Heart right ventricle (tissue), 16 donors: Measurements from ENCODE around the gene DZANK1. TPM values are rescaled to one million over a fixed set of nuclear protein-coding genes. Genes with fewer than 3 reads are reported as not detected.

ENCODE experiments used
- ATAC-seq, 8 donors: fragments of 200-7000 bp; cut with Tn5 transposase; one replicate each; pipeline ENCODE4 v1.9.1; 2020; ENCODE audit warnings: mild to moderate bottlenecking in 8 of 8, moderate library complexity in 8 of 8, moderate number of reproducible peaks in 1 of 8
- DNase-seq, 2 donors: peaks; one replicate each; pipeline ENCODE4 v3.0.0-alpha.2; 2020
- H3K27ac ChIP-seq, 10 donors: fragments of 200-600 bp; sonication (generic) in 2 of 10; one replicate each; pipeline versions ENCODE4 v1.5.0 to v1.8.0; 2020 to 2022; ENCODE audit warnings: mild to moderate bottlenecking in 3 of 10
- H3K27me3 ChIP-seq, 7 donors: fragments of 200-600 bp; one replicate each; pipeline ENCODE4 v1.8.0; 2021 to 2022; ENCODE audit warnings: mild to moderate bottlenecking in 2 of 7
- H3K36me3 ChIP-seq, 9 donors: fragments of 200-600 bp; sonication (generic) in 1 of 9; one replicate each; pipeline versions ENCODE4 v1.5.0 to v1.8.0; 2020 to 2022; ENCODE audit warnings: mild to moderate bottlenecking in 2 of 9
- H3K4me1 ChIP-seq, 9 donors: fragments of 200-600 bp; sonication (generic) in 1 of 9; one replicate each; pipeline versions ENCODE4 v1.5.0 to v1.8.0; 2020 to 2022; ENCODE audit warnings: mild to moderate bottlenecking in 4 of 9
- H3K4me3 ChIP-seq, 10 donors: fragments of 200-600 bp; sonication (generic) in 2 of 10; one replicate each; pipeline versions ENCODE4 v1.5.0 to v1.8.0; 2020 to 2022; ENCODE audit warnings: mild to moderate bottlenecking in 7 of 10, moderate library complexity in 2 of 10
- H3K9me3 ChIP-seq, 11 donors: fragments of 200-600 bp in 10 of 11; sonication (generic) in 2 of 11; one replicate each; pipeline versions ENCODE4 v1.5.0 to v1.8.0; 2013 to 2022; ENCODE audit warnings: mild to moderate bottlenecking in 2 of 11, control low read depth in 1 of 11, moderate library complexity in 1 of 11
- WGBS, 2 donors: extraction: QIAGEN DNeasy Blood & Tissue Kit; methylation state at CpG; one replicate each; pipeline ENCODE4 v1.1.7; 2013; ENCODE audit warnings: inconsistent platforms in 1 of 2; 5-methylcytosine and 5-hydroxymethylcytosine counted together
- intact Hi-C, 10 donors: fragments of 100-400 bp; cut with DNase I; formaldehyde crosslinking; loops; one replicate each; pipeline versions ENCODE4 v1.11.1 to v1.14.2; 2022
- polyA plus RNA-seq, 2 donors: library from polyadenylated mRNA; stranded (reverse); fragments of 200-250 nt; gene quantifications; one replicate each; pipeline ENCODE4 v1.2.3, GENCODE V29; 2013
- total RNA-seq, 10 donors: library from RNA; stranded (reverse); fragmentation: NEBNext Ultra II Directional in 3 of 10; extraction: Animal tissue kit (Norgen Biotek cat#: 25700) in 3 of 10; gene quantifications; one replicate each; pipeline versions ENCODE4 v1.2.1 to v1.2.4, GENCODE V29; 2021 to 2023
- TF ChIP-seq, protein P1 (sequence below), 9 donors: fragments of 200-600 bp; sonication (generic) in 2 of 9; IDR thresholded peaks; one replicate each; pipeline versions ENCODE4 v1.5.0 to v1.8.0; 2021 to 2022; ENCODE audit warnings: antibody characterized with exemption in 9 of 9, mild to moderate bottlenecking in 5 of 9, moderate library complexity in 1 of 9
- donor health status: Arrhythmogenic right ventricular cardiomyopathy.
- donor health status: ischemic (EF 13 %, LVEDD 7.1; RV severe dilation, severe dysfunction).
- donor health status: healthy with polysubstance abuse.
- donor health status: DM: no; HTN: yes; CAD: no.
- donor health status: DM: no; HTN: no; CAD: no.
- donor health status: ischemic (EF 25% LVEDD 6.9; RV normal size, moderate dysfunction).
- donor health status: ischemic (EF 25% LVEDD 5.7; RV mildly dilated, moderate dysfunction).
- donor health status: healthy.
- donor health status: DM: yes; HTN: yes; CAD: no.
- donor health status: Ischemic cardiomyopathy.
- donor health status: ischemic (EF 35%, LVEDD 5.7; RV mildly dilated, moderate dysfunction).
- donor health status: nonischemic (EF 11% LVEDD 7.7; RV severe dilation, severe dysfunction).
- donor health status: DM: yes; HTN: yes; CAD: no.
- donor health status: PGD.
- donor health status: ischemic (EF 29% LVEDD 5.4; RV normal size, mild dysfunction).
- donor health status: nonischemic (EF 23%, LVEDD 6.1; RV moderate dilation, normal function).

The DZANK1 gene
- total and polyA plus RNA-seq, 12 donors: 0.35 to 1.7 (median 0.83) TPM

DNA sequence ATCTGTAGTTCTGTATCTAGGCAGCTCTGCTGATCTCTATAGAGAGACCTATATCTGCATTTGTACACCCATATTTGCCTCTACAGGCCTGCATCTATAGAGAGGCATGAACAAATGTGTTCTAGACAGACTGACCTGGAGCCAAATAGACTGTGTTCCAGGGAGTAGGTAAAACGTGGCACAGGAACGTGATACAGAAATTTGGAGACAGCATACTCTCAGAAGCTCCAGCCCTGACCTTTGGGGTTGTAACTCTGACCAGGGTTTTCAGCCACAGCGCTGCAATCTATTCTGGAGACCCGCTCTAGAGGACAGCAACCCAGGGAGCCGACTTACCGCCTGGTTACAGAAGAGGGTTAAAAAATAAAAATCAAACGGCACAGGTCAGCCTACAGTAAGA is 29.2 kb upstream of the DZANK1 start:
- peak in 1 of 8 donors; percentile 26 for ATAC-seq
- peaks cover 2 to 19% (median 15%) of the 10 kb centered on the region in 9 donors for H3K4me1 ChIP-seq
- TF ChIP-seq, protein P1, sequence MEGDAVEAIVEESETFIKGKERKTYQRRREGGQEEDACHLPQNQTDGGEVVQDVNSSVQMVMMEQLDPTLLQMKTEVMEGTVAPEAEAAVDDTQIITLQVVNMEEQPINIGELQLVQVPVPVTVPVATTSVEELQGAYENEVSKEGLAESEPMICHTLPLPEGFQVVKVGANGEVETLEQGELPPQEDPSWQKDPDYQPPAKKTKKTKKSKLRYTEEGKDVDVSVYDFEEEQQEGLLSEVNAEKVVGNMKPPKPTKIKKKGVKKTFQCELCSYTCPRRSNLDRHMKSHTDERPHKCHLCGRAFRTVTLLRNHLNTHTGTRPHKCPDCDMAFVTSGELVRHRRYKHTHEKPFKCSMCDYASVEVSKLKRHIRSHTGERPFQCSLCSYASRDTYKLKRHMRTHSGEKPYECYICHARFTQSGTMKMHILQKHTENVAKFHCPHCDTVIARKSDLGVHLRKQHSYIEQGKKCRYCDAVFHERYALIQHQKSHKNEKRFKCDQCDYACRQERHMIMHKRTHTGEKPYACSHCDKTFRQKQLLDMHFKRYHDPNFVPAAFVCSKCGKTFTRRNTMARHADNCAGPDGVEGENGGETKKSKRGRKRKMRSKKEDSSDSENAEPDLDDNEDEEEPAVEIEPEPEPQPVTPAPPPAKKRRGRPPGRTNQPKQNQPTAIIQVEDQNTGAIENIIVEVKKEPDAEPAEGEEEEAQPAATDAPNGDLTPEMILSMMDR (IDR thresholded peaks at IDR 0.05): no peak
- peak overlapping the region in 7 of 10 donors; percentile 63 to 87 (median 77) for H3K4me3 ChIP-seq
- no peak for DNase-seq
- intact Hi-C loops: loop anchor here in 1 of 10 donors (2.0 kb wide), 1 partner anchor 29 kb away; the partner anchor contains the start of genes DZANK1 and POLR3F
- H3K27ac ChIP-seq: peak overlapping the region in 4 of 10 donors; percentile 51 to 69 (median 62)
- peaks cover 0 to 29% (median 0%) of the 10 kb centered on the region in 9 donors for H3K36me3 ChIP-seq
- H3K9me3 ChIP-seq: no peaks in the 10 kb centered on the region
- no peaks in the 10 kb centered on the region for H3K27me3 ChIP-seq
- WGBS, 2 donors: 12 to 19% methylated on average over 7 of the region's 7 CpGs

DNA sequence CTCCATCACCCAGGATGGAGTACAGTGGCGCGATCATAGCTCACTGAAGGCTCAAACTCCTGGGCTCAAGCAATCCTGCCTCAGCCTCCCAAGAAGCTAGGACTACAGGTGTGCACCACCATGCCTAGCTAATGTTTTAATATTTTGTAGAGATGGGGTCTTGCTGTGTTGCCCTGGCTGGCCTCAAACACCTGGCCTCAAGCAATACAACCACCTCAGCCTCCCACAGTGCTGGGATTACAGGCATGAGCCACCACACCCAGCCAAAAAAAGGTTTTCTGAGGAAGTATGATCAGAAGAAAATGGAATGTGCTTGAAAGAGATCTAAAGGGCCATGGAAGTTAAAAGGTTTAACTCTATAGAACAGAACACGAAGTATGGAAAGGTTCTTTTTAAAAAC is 21.5 kb upstream of the DZANK1 start:
- Histone ChIP-seq H3K4me1 (no peaks in the 10 kb centered on the region), H3K27ac (no peak overlapping the region), H3K27me3 (no peaks in the 10 kb centered on the region), H3K36me3 (peaks cover 0 to 98% (median 21%) of the 10 kb centered on the region in 9 donors), H3K4me3 (no peak overlapping the region), H3K9me3 (no peaks in the 10 kb centered on the region)
- TF ChIP-seq, protein P1 (IDR thresholded peaks at IDR 0.05): no peak
- intact Hi-C loops: loop anchor here in 1 of 10 donors (10.0 kb wide), 1 partner anchor 66 kb away; no protein-coding TSS in a partner anchor
- ATAC-seq (no peak), DNase-seq (no peak)
- 98% methylated on average over 3 of the region's 3 CpGs for WGBS, 2 donors

DNA sequence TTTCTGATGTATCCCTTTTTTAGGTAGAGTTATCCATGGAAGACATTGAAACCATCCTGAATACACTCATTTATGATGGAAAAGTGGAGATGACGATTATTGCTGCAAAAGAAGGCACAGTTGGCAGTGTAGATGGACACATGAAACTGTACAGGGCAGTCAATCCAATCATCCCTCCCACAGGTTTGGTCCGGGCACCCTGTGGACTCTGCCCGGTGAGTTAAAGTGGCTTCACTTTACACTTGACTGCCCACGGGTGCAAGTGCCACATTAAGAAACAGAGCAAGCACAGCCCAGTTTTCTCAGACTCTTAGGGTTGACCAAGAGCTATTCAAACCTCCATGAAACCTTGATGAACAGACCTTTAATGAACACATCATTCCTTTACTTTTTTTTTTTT is 14.8 kb upstream of the DZANK1 start:
- Histone ChIP-seq H3K27me3 (no peaks in the 10 kb centered on the region), H3K27ac (no peak overlapping the region), H3K4me3 (no peak overlapping the region), H3K36me3 (peaks cover 0 to 100% (median 25%) of the 10 kb centered on the region in 9 donors), H3K9me3 (no peaks in the 10 kb centered on the region), H3K4me1 (no peaks in the 10 kb centered on the region)
- WGBS, 2 donors: 90 to 94% methylated on average over 4 of the region's 4 CpGs
- DNase-seq (no peak), ATAC-seq (no peak)
- intact Hi-C loops: loop anchor here in 1 of 10 donors (10.0 kb wide), 1 partner anchor 73 kb away; no protein-coding TSS in a partner anchor
- TF ChIP-seq, protein P1 (IDR thresholded peaks at IDR 0.05): no peak

DNA sequence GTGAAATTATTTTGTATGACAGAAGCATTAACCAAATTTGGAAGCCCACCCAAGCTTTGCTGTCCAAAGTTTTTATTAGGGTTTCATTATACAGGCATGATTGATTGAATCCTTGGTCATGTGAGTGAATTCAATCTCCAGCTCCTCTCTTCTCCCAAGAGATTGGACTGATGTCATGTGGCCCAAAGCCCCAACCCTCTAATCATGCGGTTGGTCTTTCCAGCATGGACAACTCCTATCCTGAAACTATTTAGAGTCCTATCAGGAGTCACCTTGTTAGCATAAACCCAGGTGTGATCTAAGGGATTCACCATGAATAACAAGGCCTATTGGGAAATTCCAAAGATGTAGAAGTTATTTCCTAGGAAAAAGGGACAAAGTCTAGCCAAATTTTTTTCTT is 11.0 kb upstream of the DZANK1 start:
- intact Hi-C loops: no loop called here
- DNase-seq (no peak), ATAC-seq (no peak)
- no peaks in the 10 kb centered on the region for H3K9me3 ChIP-seq
- H3K4me1 ChIP-seq: no peaks in the 10 kb centered on the region
- no peak overlapping the region for H3K27ac ChIP-seq
- H3K4me3 ChIP-seq: no peak overlapping the region
- peaks cover 0 to 100% (median 51%) of the 10 kb centered on the region in 9 donors for H3K36me3 ChIP-seq
- TF ChIP-seq, protein P1 (IDR thresholded peaks at IDR 0.05): no peak
- no peaks in the 10 kb centered on the region for H3K27me3 ChIP-seq
- 62 to 76% methylated on average over 1 of the region's 1 CpG for WGBS, 2 donors
